ENCODE measurements around the gene SGK1. TPM values are rescaled to one million over a fixed set of nuclear protein-coding genes. Genes with fewer than 3 reads are reported as not detected.
"Not testable (repeated sequence)": the region's sequence is repeated elsewhere in the genome, so short reads cannot be mapped to it uniquely, and the experiment has no call there.

Gene SGK1
- total RNA-seq, 1 donor from 2014 or later = 175 TPM

GRCh38 chr6:134321246-134321645, 3.3 kb upstream of the SGK1 start:
- DNase-seq (ENCODE audit: low read depth) = no peak
- no peak overlapping the region for H3K4me3 ChIP-seq (ENCODE audit: low read depth, low read length)
- TF ChIP-seq CTCF (conservative IDR thresholded peaks at IDR 0.05; ENCODE audit: low read depth, low read length) = no peak

- H3K4me3 ChIP-seq (ENCODE audit: low read depth, low read length); DNase-seq (ENCODE audit: low read depth): not testable (repeated sequence)
These were observed 1.8 kb upstream of the SGK1 start for GRCh38 chr6:134319686-134320085.

GRCh38 chr6:134318974-134319281, 1.0 kb upstream of the SGK1 start:
- TF ChIP-seq CTCF (conservative IDR thresholded peaks at IDR 0.05; ENCODE audit: low read depth, low read length) = no peak
- H3K4me3 ChIP-seq (ENCODE audit: low read depth, low read length) = no peak overlapping the region
- no peak for DNase-seq (ENCODE audit: low read depth)

- H3K4me3 ChIP-seq (ENCODE audit: low read depth, low read length) = peak overlapping the region; percentile 58
- TF ChIP-seq CTCF (conservative IDR thresholded peaks at IDR 0.05; ENCODE audit: low read depth, low read length) = no peak
- no peak for DNase-seq (ENCODE audit: low read depth)
These were observed 493 bp upstream of the SGK1 start for GRCh38 chr6:134318236-134318973.

GRCh38 chr6:134316733-134317431, 1.0 kb downstream of the SGK1 start:
- no peak overlapping the region for H3K4me3 ChIP-seq (ENCODE audit: low read depth, low read length)
- DNase-seq (ENCODE audit: low read depth) = no peak
- TF ChIP-seq CTCF (conservative IDR thresholded peaks at IDR 0.05; ENCODE audit: low read depth, low read length) = no peak

GRCh38 chr6:134315974-134316441, 1.9 kb downstream of the SGK1 start:
- H3K4me3 ChIP-seq (ENCODE audit: low read depth, low read length) = no peak overlapping the region
- TF ChIP-seq CTCF (conservative IDR thresholded peaks at IDR 0.05; ENCODE audit: low read depth, low read length) = no peak
- no peak for DNase-seq (ENCODE audit: low read depth)

GRCh38 chr6:134315189-134315588, 2.7 kb downstream of the SGK1 start:
- no peak for DNase-seq (ENCODE audit: low read depth)
- TF ChIP-seq CTCF (conservative IDR thresholded peaks at IDR 0.05; ENCODE audit: low read depth, low read length) = no peak
- H3K4me3 ChIP-seq (ENCODE audit: low read depth, low read length) = no peak overlapping the region

Data from epithelial cell of proximal tubule (primary cell).